ENCODE results near the gene MYL12B.
"Not testable (repeated sequence)": the region's sequence is repeated elsewhere in the genome, so short reads cannot be mapped to it uniquely, and the experiment has no call there.

MYL12B gene

GRCh38 chr18:3305354-3305762 is 43.4 kb downstream of the MYL12B start:
- DNase-seq = peak; percentile 96

- DNase-seq = peak; percentile 48
These were observed 44.0 kb downstream of the MYL12B start for GRCh38 chr18:3305933-3306332.

- DNase-seq = no peak
These were observed 44.5 kb downstream of the MYL12B start for GRCh38 chr18:3306391-3306790.

GRCh38 chr18:3313685-3314084 is 51.8 kb downstream of the MYL12B start:
- DNase-seq = no peak

- DNase-seq = not testable (repeated sequence)
These were observed 53.4 kb downstream of the MYL12B start for GRCh38 chr18:3315344-3315743.

GRCh38 chr18:3319399-3319798 is 57.5 kb downstream of the MYL12B start:
- no peak for DNase-seq

GRCh38 chr18:3319894-3320454 is 58.0 kb downstream of the MYL12B start:
- DNase-seq = no peak

GRCh38 chr18:3321133-3321812 is 59.3 kb downstream of the MYL12B start:
- DNase-seq = peak; percentile 97

- DNase-seq = no peak
These were observed 62.0 kb downstream of the MYL12B start for GRCh38 chr18:3323900-3324299.
